DMS53 treated with DMSO at 0.1 percent for 48 hours (cell line): Measurements from ENCODE around the gene STAM2.
"Not testable (repeated sequence)": the region's sequence is repeated elsewhere in the genome, so short reads cannot be mapped to it uniquely, and the experiment has no call there.

Source experiments
- DNase-seq: peaks from one replicate; lab custom pipeline; 2025; ENCODE audit not compliant: unreplicated experiment; lab: John Stamatoyannopoulos, UW

The STAM2 gene

DNA sequence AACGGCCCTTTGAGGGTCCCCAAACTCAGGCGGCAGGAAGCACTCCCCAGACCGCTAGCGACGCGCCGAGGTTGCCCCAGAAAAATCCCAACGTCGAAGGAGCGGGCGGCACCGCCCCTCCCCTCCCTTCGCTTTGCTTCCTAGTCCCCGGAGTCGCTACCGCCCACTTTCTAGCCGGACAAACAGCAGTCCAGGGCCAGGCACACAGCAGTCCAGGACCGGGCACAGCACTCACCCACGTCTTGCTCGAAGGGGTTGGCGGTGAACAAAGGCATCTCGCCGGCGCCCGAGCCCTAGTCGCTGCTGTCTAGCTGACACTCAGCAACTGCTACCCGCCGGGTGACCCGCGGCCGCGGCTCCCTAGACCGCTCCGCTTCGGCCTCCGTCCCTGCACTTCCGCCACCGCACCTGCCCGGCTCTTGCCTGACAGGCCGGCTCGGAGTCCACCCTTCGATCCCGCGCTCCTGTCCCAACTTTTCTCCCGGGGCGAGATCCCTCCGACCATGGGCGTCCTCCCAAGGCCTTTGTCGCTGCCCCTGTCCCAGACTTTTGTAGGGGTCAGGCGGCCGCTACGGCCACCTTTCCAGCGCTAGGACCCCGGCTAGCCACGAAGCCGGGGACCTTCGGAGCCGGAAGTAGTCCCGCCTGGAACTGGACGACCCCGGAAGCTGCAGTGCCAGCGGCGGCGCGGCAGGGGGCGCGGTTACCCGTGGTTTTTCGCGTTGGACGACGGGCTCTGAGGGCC is at the start of gene STAM2:
TSS of gene STAM2 (minus strand) at position 396 of the 745 bp plus-strand sequence. CDS start at position 275, 121 bp downstream.
- peak; percentile 47 for DNase-seq

- no peak for DNase-seq
Measured at GRCh38 chr2:152223977-152224376, 48.4 kb upstream of the STAM2 start.

DNA sequence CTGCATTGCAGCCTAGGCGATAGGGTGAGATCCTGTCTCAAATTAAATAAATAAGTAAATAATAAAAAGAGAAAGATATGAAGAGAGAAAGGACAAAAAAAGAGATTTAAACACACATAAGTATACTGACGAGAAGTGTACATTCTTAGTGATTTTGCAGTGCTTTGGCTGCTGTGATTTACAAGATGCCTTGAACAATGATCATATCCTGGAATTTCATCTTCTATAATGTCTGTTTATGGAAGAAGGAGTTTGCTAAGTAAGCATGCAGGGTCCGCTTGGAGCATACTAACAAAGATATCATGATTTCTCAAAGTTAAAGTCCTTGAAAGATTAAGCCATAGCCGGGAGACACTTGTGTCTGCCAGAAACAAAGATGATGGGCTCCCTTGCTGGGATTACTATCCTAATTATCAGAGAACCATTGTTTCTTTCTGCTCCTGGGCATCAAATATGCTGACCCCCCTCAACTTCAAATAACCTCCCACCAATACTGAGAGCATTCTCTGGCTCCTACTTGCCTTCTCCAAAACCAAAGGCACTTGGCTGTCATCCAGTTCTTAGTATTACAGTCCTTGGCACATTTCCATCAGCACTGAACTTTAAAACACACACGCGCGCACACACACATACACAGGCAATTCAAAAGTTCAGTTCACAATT is 47.5 kb upstream of the STAM2 start:
- DNase-seq: no peak

DNA sequence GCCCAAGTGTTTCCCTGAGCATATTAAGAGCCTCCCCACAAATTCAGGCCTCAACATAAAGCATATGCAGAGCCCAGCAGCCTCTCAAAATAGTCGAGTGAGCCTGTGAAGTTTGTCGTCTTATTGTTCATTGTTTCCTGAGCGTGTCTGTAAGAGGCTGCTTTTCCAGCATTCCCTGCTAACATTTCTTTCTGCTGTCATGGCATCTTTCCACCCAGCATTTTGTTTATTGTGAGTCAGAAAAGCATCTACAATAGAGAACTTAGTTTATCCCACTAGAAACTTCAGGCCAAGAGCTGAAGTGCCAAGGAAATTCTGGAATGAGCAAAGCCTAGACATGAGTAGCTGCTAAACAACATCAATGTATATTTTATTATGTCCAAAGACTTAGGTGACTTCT is 46.3 kb upstream of the STAM2 start:
- no peak for DNase-seq

- DNase-seq: no peak
Measured at GRCh38 chr2:152219077-152219828, 43.7 kb upstream of the STAM2 start.

DNA sequence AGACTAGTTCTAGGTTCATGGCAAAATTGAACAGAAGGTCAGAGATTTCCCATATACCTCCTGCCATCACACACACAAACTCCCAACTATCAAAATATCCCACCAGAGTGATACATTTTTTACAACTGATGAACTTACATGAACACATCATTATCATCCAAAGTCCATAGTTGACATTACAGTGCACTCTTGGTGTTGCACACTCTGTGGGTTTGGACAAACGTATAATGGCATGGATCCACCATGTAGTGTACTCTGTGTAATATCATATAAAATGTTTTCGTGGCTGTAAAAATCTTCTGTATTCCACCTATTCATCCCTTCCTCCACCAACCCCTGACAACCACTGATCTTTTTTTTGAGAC is 25.9 kb upstream of the STAM2 start:
- DNase-seq: no peak

GRCh38 chr2:152200565-152201465 is 25.3 kb upstream of the STAM2 start:
- peak; percentile 24 for DNase-seq

- DNase-seq: no peak
Measured at GRCh38 chr2:152200101-152200500, 24.5 kb upstream of the STAM2 start.

GRCh38 chr2:152198499-152198898 is 22.9 kb upstream of the STAM2 start:
- DNase-seq: no peak

GRCh38 chr2:152197508-152198284 is 22.1 kb upstream of the STAM2 start:
- DNase-seq: not testable (repeated sequence)

DNA sequence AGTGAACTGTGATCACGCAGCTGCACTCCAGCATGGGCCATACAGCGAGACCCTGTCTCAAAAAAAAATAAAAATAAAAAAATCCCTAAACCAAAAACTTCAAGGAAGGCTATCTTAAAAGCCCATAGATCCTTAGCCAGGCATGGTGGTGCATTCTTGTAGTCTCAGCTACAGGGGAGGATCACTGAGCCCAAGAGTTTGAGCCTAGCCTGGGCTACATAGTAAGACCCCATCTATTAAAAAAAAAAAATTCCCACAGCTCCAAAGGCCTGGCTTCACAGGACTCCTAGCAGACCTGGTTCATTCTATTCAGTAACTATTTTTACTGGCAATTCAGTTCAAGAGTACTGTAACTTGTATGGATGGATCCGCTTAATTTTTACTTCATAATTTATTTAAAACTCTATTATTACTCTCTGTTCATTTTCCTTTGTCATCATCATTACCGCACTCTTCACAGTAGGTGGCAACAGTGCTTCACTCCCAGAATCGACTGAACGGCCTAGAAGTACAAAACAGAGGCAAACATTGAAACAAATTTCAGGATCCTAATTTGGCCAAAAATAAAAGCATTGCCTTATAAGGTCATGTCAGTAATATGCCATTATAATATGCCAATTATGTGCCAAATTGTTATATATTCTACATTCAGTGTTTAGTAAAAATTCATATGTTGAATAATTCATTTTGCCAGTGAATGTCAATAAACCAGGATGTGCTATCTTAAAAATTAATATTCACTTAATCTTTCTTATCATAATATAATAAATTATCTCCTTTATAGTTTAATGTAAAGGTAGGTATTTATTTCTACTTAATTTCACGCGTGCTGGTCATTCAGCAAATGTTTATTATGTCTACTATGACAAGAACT is 14.3 kb upstream of the STAM2 start:
- peak; percentile 1 for DNase-seq

GRCh38 chr2:152186808-152187207 is 11.2 kb upstream of the STAM2 start:
- DNase-seq: not testable (repeated sequence)

DNA sequence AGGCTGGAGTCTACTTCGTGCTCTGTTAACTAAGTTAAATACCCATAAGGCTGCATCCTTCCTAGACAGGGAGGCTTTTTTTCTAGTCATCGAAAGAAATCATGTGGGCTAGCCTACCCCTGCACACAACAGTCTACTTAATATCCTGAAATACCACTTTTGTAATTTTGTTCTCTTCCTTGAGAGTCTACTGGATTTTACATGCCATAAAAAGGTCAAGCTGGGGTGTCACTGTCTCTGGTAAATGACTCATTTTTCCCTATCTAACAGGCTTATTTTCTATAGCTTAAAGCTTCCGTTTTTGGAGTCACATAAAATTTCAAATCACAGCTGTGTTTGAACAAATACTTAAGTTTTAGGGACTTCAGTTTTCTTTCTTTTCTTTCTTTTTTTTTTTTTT is 10.7 kb upstream of the STAM2 start:
- DNase-seq: no peak

DNA sequence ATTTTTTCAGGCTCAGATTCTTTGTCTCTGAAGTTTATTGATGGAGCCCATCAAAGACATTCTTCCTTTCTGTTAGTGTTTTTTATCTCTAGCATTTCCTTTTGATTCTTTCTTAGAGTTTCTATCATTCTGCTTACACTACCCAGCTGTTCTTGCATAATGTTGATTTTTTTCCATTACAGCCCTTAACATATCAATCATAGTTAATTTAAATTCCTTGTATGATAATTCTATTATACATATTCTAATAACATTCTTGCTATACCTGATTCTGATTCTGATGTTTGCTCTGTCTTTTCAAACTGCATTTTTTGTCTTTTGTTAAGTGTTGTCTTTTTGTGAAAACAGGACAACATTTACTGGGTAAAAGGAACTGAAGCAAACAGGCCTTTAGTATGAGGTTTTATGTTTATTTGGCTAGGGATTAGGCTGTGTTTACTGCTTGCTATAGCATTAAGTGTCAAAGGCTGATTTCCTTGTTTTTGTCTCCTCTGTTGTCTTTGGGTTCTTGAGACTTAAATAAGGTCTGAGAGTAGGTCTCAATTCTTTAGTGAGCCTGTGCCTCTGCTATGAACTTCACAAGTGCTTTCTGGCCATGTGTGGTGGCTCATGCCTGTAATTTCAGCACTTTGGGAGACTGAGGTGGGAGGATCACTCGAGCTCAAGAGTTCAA is 8.0 kb upstream of the STAM2 start:
- DNase-seq: peak; percentile 1

DNA sequence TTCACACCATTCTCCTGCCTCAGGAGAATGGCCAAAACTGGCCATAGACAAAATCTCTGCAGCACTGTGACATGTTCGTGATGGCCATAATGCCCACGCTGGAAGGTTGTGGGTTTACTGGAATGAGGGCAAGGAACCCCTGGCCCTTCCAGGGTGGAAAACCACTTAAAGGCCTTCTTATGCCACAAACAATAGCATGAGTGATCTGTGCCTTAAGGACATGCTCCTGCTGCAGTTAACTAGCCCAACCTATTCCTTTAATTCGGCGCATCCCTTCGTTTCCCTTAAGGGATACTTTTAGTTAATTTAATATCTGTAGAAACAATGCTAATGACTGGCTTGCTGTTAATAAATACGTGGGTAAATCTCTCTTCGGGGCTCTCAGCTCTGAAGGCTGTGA is 2.1 kb upstream of the STAM2 start:
- not testable (repeated sequence) for DNase-seq

DNA sequence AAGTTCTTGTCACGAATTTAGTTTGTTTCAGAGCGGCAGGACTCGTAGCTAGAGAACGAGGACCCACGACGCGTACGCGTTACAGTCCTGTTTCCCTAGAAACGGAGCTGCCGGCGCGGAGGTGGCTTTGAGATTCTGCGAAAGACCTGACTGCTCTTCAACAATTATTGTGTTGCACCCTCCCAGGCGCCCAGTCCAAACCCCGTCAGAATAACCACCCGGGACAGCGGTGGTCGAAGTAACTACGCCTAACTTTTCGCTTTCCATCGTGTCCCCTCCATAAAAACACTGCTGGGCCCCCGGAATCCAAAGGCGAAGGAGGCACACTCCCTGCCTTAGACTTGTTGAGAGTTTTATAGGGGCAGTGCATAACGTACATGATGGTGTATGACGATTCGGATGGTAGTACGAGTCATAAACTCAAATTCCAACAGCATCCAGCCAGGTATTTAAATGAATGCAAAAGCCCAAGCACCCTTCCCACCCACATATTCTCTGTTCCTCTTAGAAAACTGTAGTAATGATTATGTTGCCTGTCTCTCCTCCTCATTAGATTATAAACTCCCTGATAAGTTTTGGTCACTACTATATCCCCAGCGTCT is 651 bp upstream of the STAM2 start:
- DNase-seq: no peak

GRCh38 chr2:152175012-152175367 is 573 bp downstream of the STAM2 start:
- DNase-seq: no peak

DNA sequence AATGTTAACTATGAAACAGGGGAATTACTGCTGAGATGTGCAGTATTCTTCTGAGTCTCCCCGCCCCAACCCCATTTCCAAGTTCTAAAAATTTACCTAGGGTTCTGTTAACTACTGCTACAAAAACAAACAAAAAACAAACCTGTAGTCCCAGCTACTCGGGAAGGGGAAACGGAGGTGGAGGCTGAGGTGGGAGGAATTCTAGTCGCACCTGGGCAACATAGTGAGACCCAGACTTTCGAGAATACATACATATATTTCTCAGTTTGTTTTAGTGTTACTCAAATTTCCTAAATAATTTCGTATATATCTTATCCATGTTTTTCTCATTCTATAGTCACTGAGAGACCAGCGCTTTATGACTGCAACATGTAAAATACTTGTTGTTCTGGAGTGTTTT is 989 bp downstream of the STAM2 start:
- no peak for DNase-seq
